ENCODE results near the gene LRRC39.

The LRRC39 gene

DNA sequence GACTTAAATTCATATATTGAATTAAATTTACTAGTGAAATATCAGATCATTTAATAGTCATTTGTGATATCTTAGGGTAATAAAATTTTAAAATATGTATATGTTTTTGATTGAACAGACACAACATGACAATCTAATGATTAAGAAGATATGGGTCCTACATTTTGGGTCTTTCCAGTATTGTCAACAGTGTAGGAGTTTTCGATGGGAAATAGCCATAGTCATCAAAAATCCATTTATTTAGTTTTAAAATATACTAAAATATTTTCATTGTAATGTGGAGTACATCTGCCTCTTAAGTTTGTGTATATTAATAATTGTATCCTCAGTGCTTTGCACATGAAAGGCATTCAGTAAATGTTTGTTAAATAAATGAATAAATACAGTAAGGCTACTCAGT is 31.1 kb downstream of the LRRC39 start:
- DNase-seq, result no peak

DNA sequence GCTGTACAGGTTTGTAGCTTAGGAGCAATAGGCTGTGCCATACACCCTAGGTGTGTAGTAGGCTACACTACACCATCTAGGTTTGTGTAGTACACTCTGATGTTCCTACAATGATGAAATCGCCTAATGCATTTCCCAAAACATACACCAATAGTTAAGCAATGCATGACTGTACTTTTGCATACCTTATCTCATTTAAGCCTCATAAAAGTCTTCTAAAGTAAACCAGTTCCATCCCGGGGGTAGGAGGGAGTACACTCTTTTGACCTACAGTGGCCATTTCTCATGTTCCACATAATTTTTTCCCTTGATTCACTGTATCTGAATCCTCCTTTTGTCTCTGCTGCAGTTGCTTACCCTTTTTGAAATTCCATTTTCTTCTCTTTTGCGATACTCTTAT is 32.9 kb downstream of the LRRC39 start:
- no peak for DNase-seq

DNA sequence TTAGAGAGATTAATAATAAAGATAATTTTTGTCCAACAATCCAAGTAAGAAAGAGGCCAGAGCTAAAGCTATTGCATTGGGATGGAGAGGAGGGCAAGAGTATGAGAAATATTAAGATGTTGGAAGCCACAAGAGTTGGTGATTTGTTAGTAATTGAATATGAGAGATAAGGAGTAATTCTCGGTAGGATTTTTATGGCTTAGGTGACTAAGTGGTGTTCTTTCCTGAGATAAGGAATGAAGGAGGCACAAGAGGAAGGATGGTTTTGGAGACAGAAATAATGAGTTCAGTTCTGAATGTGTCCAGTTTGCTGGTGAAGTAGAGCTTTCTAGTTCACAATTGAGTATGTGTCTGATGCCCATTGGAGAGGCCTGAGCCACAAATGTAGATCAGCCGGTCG is 35.7 kb downstream of the LRRC39 start:
- no peak for DNase-seq

DNA sequence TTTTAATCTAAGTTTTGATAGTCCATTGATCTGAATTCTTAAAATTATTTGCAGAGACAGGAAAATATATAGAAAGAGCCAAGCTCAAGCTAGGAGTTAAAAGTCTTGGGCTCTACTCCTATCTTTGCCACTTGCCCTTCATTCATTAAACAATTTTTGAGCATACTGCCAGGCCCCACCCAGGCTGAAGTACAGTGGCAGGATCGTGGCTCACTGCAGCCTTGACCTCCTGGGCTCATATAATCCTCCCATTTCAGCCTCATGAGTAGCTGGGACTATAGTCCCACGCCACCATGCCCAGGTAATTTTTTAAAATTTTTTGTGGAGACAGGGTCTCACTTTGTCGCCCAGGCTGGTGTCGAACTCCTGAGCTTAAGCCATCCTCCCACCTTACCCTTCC is 36.9 kb downstream of the LRRC39 start:
- no peak for DNase-seq

DNA sequence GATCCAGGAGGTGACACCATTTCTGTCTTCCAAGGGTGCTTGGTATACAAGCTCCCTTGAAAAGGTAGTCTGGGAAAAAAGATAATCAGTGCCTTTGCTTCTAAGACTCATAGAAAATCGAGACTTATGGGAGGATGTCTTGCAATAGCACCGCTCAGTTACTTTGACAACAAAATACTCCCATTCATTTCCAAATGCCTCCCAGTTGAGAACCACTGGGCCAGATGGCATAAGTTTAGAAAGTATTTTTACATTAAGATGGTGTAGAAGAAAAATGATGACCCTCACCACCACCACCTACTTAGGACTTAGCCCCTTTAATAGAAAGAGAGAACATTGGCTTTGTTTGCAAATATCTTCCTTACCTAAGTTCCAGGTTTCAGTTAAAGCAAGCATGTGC is 40.5 kb downstream of the LRRC39 start:
- DNase-seq, result no peak

DNA sequence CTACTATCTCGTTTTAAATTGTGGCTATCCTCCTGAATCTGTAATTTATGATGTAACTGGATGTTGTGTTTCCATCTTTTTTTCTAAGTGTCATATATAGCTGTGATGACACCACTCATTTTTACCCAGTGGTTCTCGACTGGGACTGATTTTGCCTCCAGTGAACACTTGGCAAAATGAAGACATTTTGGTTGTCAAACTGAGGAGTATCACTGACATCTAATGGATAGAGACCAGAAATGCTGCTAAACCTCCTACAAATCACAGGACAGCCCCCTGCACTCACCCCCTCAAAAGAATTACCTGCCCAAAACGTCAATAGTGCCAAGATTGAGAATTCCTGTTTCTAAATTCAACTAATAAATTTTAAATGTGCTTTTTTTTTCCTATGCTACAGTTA is 43.2 kb downstream of the LRRC39 start:
- DNase-seq, result no peak

DNA sequence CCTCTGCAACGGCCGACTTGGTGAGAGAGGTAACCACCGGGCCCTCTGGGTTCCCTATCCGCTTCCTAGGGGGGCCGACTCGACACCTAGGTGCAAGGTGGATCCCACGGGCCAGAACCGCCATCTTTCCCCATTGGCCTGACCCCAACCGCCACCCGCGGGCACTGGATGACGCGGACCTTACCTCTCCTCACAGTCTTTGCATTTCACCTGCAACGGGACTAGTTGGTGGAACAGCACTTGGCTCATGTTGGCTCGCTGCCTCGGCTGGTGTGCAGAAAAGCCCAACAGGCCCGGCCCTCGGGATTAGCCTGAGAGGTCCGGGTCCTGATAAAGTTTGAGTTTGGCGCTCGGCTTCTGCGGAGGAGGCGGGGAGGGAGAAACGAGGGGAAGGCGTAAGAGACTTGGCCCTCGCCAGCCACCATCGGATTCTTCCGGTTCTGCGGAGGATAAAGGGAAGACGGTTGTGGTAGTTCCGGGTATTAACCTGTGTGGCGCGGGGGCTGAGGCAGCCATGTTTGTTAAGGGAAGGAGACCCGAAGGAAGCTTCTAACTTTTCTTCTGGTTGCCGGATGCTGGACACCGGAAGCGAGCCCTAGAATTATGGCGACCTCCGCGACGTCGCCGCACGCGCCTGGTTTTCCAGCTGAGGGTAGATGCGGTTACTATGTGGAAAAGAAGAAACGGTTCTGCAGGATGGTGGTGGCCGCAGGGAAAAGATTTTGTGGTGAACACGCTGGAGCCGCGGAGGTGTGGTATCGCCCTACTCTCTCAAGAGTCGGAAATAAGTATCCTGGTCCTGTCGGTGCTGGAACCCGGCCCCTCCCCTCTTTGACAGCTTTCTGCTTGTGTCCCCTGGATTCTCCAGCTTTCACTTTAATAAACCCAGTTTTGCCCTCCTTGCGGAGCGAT is 45.2 kb downstream of the LRRC39 start, which contains the start of the genes SASS6 and TRMT13:
TSS of gene SASS6 (minus strand) at position 365 of the 912 bp plus-strand sequence. CDS start at position 249, 116 bp downstream.
TSS of gene TRMT13 (plus strand) at position 598 of the 912 bp plus-strand sequence. CDS start at position 604, 6 bp downstream.
- peak; percentile 95 for DNase-seq

DNA sequence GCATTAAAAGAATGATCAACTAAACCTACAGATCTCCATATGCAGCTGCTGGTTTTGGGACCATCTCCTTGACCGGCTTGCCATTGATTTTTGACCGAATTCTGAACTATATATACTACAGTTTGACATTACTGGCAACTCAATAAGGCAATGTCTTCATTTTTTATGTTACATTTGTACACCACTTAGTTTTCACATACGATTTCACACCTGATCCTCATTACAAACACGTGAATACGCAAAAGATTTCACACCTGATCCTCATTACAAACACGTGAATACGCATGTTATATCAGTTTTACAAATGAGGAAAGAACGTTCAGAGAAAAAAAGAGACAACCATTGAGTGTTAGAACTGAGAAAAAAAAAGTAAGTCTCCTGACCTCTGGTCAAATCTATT is 46.4 kb downstream of the LRRC39 start:
- DNase-seq, result no peak

DNA sequence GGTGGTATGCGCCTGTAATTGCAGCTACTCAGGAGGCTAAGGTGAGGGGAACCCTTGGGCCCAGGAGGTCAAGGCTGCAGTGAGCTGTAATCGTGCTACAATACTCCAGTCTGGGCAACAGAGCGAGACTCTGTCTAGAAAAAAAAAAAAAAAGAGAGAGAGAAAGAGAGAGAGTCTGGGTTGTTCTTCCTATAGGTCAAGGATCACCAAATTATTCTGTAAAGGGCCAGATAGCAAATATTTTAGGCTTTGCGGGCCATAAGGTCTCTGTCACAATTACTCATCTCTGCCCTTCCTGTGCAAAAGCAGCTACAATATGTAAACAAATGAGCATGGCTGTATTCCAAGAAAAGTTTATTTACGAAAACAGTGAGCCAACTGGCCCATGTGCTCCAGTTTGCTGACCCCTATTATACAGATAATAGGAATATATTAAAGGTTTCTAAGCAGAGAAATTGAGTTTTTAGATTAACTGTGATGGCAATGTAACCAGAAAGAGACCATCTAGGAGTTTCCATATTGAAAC is 47.4 kb downstream of the LRRC39 start:
- DNase-seq, result no peak

DNA sequence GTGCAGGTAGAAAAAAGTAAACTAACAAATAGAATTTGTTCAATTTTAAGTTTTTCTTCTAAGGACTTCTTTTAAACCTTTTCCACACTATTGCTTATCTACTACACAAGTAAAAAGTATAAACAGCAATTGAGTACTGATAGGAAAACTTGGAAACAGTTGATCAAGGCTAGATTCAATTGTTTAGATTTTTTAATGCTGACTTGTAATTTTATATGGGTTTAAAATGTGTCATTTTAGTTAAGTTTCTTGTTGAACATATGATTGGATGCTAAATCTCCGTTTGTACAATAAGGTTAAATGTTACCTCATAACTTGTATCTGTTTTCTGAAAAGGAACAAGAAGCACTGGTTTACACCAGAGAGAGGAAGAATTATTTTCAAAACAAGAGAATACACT is 50.8 kb downstream of the LRRC39 start:
- no peak for DNase-seq

DNA sequence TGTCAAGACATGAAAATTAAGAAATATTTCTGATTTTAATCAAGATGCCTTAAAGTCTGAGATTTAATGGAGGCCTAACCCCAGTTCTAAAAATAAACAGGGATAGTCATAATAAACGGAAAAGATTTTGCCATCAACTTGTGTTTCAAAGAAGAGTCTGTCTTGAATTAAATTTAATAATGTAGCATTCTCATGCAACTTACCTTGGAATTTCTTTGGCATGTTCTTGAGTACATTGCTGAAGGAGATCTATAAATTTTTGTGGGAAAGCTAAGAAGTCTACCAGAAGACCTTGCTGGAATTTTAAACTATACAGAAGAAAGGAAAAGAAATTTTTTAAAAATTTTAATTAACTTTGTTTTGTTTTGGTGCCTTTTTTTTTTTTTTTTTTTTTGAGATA is 55.9 kb downstream of the LRRC39 start:
- DNase-seq, result no peak

DNA sequence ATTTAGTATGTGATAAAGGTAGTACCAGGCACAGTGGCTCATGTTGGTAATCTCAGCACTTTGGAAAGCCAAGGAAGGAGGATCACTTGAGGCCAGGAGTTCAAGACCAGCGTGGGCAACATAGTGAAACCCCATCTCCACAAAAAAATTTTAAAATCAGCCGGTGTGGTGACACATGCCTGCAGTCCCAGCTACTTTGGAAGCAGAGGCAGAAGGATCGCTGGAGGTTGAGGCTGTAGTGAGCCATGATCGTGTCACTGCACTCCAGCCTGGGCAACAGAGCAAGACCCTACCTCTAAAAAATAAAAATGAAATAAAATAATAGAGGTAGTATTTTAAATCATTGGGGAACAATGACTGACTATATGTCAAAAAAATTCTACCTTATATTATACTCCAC is 62.5 kb downstream of the LRRC39 start:
- DNase-seq, result no peak

DNA sequence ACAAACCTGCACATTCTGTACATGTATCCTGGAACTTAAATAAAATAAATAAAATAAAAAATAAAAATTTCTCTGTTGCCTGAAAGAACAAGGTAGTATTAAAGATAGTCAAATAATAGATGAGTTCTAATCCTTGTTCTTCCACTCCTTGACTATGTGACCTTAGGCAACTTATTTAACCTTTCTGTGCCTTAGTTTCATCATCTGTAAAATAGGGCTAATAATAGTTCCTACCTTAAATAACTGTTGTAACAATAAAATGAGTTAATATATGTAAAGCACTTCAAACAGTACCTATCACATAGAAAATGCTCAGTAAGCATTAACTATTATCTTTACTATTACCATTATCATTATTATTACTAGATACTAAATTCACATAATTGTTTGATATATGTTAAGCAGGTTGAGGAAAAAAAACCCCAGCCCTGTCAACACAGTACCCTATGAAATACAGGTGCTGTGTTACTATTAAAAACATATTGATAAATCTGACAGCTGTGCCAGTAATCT is 68.4 kb downstream of the LRRC39 start:
- no peak for DNase-seq

DNA sequence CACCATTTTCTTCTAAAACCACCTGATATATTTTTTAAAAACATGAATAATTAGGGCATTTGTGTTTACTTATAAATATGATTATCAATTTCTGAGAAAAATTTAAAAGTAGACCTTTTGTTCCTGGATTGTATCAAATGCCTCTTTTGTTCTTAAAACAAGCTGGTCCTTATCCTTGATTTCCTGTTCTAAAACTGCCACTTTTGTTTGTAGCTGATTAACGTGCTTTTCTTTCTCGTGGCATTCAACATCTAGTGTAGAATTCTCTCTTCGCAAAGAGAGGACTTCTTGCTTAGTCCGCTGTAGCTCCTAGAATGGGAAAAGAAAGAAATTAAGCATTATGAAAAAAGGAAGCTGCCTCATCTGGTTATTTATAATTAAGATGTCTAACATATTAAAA is 70.4 kb downstream of the LRRC39 start:
- no peak for DNase-seq

DNA sequence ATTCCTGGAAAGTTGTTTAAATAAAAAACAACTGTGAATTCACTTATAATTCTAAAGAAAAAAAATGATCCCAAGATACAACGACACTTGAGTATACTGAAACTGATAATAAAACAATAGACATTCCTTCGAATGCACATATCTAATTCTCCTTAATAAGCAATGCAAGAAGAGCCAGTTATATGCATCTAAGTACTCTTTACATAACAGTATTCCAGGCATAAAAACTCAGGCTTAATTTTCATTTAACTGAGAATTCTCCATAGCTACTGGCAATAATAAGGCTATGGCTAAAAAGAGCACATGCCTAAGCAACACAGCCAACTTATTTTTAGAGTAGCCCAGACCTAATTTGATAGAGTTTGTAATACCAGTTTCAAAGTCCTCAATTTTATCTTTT is 76.5 kb downstream of the LRRC39 start:
- DNase-seq, result no peak

DNA sequence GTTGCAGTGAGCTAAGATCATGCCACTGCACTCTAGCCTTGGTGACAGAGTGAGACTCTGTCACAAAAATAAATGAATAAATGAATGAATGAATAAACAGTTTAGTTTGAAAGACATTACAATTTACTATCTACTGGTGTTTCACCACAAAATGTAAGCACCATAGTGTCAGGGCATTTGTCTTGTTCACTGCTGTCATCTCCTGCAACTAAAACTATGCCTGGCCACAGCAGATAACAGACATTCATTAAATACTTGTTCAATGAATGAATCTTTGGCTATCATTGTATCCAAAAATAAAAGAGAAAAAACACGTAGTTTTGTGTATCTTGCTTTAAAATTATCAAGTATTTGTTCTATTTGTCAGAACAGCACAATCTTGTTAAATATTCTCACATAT is 77.9 kb downstream of the LRRC39 start:
- no peak for DNase-seq
